Epithelial cell of proximal tubule (primary cell): ENCODE results near the gene ZFYVE28. TPM values are rescaled to one million over a fixed set of nuclear protein-coding genes. Genes with fewer than 3 reads are reported as not detected.
A peak's percentile ranks its signal among the peaks of the same experiment; 100 is the strongest.

Experiments
- DNase-seq: peaks from one replicate; pipeline ENCODE4 v3.0.0-alpha.2; 2011; ENCODE audit warnings: low read depth
- H3K4me3 ChIP-seq: 2 replicates; pipeline ENCODE4 v1.5.1; 2011; ENCODE audit warnings: low read depth, mild to moderate bottlenecking, low read length
- total RNA-seq: library from RNA; depleted of rRNA; stranded (reverse); fragments of >200 nt; gene quantifications from 2 replicates; pipeline ENCODE4 v1.2.3, GENCODE V29; 2015
- TF ChIP-seq, protein P1 (sequence below): conservative IDR thresholded peaks from 2 replicates; pipeline ENCODE4 v1.5.1; 2012; ENCODE audit warnings: low read depth, mild to moderate bottlenecking, low read length

The ZFYVE28 gene
- total RNA-seq, 1 donor from 2014 or later: 0.58 TPM

DNA sequence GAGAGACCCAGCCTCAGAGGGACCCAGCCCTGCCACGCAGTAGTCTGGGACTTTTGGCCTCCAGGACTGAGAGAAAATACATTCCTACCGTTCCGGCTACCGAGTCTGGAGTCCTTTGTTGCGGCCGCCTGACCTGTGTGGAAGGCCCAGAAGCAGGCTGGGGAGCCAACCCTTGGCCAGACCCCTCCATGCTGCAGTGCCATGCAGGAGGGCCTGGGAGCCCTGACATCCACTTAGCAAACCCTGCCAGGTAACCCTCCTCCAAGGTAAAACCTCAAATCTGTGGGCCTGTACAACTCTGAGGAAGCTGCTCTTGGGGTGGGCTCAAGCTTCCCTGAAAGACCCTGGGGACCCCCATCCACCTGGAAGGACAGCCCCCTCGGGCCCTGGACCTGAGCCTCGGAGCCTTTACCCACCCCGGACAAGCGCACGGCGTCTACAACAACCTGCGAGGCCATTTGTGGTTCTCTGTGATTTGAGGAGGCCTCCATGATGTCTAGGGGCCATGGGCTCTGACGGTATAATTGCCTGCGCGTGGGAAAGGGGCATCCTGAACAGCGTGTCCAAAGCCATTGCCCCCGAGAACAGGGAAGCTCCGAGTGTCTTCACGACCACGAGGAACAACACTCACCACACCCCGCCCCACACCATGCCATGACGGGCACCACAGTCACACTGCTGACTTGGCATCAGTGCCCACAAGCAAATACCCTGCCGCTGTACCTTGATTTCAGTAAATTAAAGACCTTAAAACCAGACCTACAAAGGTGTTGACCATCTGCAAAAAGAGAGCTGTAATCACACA, 58.7 kb downstream of the ZFYVE28 start:
- no peak overlapping the region for H3K4me3 ChIP-seq
- TF ChIP-seq, protein P1, sequence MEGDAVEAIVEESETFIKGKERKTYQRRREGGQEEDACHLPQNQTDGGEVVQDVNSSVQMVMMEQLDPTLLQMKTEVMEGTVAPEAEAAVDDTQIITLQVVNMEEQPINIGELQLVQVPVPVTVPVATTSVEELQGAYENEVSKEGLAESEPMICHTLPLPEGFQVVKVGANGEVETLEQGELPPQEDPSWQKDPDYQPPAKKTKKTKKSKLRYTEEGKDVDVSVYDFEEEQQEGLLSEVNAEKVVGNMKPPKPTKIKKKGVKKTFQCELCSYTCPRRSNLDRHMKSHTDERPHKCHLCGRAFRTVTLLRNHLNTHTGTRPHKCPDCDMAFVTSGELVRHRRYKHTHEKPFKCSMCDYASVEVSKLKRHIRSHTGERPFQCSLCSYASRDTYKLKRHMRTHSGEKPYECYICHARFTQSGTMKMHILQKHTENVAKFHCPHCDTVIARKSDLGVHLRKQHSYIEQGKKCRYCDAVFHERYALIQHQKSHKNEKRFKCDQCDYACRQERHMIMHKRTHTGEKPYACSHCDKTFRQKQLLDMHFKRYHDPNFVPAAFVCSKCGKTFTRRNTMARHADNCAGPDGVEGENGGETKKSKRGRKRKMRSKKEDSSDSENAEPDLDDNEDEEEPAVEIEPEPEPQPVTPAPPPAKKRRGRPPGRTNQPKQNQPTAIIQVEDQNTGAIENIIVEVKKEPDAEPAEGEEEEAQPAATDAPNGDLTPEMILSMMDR: no peak
- DNase-seq: no peak

DNA sequence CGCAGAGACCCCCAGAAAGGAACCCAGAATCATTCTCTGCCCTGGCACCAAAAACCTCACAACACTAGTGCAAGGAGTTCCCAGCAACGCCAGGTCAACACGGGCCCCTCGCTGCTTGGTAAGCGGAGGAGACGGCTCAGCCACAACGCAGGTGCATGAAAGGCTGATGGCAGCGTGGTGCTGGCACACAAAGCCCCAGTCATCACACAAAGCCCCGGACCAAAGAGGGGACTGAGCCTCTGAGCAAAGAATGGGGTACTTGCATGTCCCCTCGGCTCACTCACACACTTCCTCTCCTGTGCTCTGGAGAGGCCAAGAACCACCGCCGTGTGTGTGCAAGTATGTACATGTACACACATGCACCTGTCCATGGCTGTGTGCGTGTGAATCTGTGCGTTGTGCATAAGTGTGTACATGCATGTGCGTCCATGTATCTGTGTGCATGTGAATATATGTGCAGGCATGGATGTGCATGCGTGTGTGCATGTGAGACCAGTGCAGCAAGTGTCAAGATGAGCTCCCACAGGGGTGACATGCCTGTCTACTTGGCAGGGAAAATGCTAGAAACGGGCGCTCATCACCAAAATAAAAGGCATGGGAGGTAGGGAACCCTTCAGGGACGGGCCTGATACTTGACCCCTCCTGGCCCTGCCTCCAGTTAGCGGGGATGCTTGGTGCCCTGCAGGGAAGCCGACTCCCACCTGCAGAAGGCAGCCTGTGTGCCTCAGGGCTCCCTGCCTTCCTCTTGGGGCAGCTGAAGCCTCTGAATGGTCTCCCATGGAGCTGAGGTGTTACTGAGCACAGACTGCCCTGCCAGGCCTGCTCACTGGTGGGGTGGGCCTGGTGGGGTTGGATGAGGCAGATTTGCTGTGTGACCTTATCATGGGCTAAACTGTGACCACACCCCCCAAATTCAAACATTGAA, 60.4 kb downstream of the ZFYVE28 start:
- H3K4me3 ChIP-seq: no peak overlapping the region
- DNase-seq: no peak
- TF ChIP-seq, protein P1: no peak

GRCh38 chr4:2356123-2357069, 62.0 kb downstream of the ZFYVE28 start:
- no peak for DNase-seq
- H3K4me3 ChIP-seq: no peak overlapping the region
- TF ChIP-seq, protein P1: no peak

DNA sequence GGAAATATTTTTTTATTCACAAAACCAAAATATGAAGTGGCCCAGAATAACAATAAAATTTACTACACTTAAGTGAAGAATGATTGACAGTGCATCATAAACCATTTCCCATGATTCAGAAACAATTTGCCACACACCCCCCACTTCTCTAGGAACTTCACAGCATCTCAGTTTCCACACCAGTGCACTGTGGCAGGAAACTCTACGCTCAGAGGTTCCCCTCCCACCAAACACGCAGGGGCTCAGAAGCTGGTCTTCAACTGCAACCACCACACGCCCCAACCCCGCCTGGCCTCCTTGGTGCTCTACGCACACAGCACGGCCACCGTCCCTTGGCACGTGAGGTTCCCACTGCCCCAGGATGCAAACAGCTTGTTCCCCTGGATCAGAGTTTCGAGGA, 63.7 kb downstream of the ZFYVE28 start:
- DNase-seq: no peak
- H3K4me3 ChIP-seq: no peak overlapping the region
- TF ChIP-seq, protein P1: no peak

GRCh38 chr4:2354118-2354517, 64.3 kb downstream of the ZFYVE28 start:
- TF ChIP-seq, protein P1: peak; percentile 22
- DNase-seq: no peak
- H3K4me3 ChIP-seq: no peak overlapping the region
